GM10266 (cell line): ENCODE data around the gene TMEM150C.

Experiments
- DNase-seq: peaks from one replicate; pipeline ENCODE4 v3.0.0; 2012; ENCODE audit errors: extremely low spot score
- CTCF ChIP-seq: IDR thresholded peaks from 2 replicates; pipeline ENCODE4 v1.5.1; 2012; ENCODE audit warnings: mild to moderate bottlenecking, low read depth; ENCODE audit not compliant: control insufficient read depth, insufficient read depth; ENCODE audit errors: missing control alignments

The TMEM150C gene

DNA sequence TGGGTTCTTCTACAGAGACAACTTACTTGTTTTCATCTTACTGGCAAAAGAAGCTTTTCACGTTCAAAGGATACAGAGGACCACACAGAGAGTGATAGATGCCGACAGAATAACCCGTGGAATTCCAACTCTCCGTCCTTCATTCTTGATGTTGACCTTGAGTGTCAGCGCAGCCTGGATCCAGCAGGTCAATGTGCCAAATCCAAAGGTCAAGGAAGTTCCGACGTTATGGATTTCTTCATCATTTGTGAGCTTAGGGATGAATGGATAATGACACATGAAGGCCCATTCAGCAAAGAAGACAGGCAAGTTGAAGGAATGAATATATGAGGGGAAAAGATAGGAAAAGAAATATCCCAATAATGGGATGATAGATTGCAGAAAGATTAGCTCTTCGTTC lies 71.8 kb downstream of the TMEM150C start:
- no peak for DNase-seq
- TF ChIP-seq CTCF = no peak

DNA sequence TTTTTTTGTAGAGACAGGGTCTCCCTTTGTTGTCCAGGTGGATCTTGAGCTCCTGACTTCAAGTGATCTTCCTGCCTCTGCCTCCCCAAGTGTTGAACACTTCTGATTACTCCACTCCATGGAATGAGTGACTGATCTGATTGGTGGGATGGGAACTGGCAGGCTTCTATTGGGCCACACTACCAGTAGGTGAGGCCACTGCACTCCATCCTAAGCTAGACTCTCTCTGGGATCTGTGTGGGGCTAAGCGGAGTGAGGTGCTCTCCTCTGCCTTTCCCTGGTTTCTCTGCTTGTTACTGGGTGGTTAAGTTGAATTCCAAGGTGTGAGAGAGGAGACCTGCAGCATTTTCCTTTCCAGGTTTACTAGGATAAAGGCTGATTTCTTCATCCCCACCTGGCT lies 72.7 kb downstream of the TMEM150C start:
- DNase-seq = no peak
- TF ChIP-seq CTCF = no peak

DNA sequence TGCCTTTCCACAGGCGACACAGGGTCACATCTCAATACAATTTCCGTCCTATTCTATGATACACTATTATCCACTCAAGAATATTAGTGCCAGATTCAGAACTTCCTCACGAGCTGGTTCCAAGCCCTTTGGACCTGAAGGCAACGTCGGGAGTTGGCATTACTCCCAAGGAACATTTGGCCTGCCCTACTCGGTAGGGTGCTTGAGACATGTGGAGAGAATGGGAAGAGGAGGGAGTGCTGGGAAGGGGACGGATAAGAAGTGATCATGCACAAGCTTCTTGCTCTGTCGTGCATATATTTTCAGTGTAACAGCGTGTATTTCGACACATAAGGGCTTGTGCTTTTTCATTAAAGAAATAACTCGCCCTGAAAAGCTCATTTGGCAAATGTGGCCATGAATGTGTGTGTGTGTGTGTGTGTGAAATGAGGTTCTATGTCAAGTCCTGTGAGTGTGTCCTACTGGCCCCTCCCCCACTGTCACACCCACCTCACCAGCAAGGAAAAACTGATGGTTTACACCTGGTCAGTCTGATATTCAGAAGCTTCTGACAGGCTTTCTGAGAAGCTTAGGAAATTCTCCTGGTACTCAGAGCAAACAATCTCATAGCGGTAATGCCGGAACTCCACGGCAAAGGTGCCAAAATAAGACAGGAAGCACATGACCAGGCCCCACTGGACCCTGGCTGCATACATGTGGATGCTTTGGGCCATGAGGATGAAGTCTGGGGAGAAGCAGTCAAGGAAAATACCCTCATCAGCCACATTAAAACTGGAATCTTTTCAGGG lies 76.6 kb downstream of the TMEM150C start:
- DNase-seq = no peak
- no peak for TF ChIP-seq CTCF

DNA sequence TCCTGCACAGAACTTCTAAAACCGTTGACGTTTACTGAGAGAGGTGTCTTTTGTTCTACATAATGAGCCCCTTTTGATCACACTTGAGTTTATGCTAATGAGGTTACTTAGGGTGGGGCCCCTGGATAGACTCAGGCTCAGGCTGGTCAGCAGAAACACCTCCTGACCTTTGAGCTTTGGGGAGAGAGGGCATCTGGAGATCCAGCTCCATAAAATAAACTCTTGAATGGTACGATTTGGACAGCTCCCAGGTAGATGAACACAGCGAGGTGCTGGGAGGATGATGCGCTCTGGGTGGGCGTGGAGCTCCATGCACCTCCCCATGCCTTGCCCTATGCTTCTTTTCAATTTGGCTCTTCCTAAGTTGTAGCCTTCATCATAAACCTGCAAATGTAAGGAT lies 79.4 kb downstream of the TMEM150C start:
- DNase-seq = no peak
- no peak for TF ChIP-seq CTCF

- DNase-seq = no peak
- no peak for TF ChIP-seq CTCF
These were observed 80.3 kb downstream of the TMEM150C start for GRCh38 chr4:82481506-82481840.

GRCh38 chr4:82480771-82481505 lies 80.8 kb downstream of the TMEM150C start:
- DNase-seq = no peak

More at GRCh38 chr4:82480771-82481505, 80.8 kb downstream of the TMEM150C start:
- no peak for TF ChIP-seq CTCF
